HG03025 (cell line): ENCODE data around the gene NT5DC3.

ENCODE experiments used
- ATAC-seq: cut with Tn5 transposase; IDR thresholded peaks from one replicate; pipeline ENCODE4 v1.9.1; 2021; ENCODE audit warnings: mild to moderate bottlenecking, moderate library complexity; ENCODE audit not compliant: unreplicated experiment, low FRiP score

NT5DC3 gene

DNA sequence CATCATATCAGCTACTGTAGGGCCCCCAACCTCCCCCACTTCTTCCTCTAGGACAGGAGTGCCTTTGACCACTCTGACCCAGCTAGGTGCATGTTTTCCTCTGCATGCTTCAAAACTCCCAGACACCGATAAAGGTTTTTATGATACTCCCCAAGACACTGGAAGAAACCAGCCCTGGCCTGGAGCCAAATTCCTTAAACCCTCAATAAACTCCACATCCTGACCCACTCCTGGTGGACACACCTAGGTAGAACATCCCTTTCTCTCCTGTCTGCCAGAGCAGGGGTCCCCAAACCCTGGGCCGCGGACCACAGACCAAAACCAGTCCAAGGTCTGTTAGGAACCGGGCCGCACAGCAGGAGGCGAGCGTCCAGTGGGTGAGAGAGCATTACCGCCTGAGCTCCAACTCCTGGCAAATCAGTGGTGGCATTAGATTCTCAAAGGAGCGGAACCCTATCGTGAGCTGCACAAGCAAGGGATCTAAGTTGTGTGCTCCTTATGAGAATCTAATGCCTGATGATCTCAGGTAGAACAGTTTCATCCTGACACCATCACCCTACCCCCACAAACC, 49.6 kb downstream of the NT5DC3 start:
- no peak for ATAC-seq

DNA sequence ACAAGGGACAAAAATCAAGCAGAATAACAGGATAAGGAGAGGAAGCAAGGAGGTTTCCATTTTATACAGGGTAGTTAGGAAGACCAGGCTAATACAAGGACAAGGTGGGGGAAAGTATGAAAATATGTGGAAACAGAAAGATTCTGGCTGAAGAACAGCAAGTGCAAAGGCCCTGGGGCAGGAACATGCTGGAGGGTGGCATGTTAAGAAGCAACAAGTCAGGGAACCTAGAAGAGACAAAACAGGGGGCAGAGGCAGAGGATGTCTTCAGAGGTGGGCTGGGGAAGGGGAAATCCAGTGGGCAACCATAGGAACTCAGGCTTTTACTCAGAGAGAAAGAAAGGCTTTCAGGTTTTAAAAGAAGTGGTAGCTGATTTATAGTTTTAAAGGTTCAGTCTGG, 54.8 kb downstream of the NT5DC3 start:
- ATAC-seq: no peak

DNA sequence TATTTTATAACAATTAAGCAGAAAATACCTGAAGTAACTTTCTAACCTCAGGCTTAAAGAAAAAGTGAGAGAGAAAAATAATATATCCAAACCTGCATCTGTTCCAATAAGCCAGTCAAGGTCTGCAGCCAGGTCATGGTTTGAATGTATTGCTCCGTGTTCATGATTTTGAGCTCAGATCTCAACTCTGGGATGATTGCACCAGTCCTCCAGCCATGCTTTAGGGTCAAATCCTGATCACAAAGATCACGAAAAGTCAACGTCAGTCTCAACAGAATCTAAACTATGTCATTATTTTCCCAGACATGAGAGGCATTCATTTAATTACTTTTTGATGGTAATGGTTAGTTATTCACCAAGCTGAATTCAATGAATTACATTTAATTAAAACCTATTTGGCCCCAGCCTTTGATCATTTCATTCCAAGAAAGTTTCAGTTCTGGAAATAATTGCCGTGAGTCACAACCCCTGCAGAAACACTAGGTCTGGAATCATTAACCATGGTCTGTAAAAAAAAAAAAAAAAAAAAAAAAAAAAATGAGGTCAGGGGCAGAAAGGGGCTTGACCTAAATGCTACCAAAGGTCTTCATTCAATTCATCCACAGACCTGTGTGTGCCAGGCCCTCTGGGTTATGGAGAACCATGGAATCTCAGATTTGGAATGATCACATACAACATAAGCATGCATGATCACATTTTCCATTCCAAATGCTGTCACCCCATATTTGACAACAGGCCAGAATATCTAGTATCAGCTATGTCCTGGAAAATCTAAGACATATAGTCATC, 55.6 kb downstream of the NT5DC3 start:
- no peak for ATAC-seq

DNA sequence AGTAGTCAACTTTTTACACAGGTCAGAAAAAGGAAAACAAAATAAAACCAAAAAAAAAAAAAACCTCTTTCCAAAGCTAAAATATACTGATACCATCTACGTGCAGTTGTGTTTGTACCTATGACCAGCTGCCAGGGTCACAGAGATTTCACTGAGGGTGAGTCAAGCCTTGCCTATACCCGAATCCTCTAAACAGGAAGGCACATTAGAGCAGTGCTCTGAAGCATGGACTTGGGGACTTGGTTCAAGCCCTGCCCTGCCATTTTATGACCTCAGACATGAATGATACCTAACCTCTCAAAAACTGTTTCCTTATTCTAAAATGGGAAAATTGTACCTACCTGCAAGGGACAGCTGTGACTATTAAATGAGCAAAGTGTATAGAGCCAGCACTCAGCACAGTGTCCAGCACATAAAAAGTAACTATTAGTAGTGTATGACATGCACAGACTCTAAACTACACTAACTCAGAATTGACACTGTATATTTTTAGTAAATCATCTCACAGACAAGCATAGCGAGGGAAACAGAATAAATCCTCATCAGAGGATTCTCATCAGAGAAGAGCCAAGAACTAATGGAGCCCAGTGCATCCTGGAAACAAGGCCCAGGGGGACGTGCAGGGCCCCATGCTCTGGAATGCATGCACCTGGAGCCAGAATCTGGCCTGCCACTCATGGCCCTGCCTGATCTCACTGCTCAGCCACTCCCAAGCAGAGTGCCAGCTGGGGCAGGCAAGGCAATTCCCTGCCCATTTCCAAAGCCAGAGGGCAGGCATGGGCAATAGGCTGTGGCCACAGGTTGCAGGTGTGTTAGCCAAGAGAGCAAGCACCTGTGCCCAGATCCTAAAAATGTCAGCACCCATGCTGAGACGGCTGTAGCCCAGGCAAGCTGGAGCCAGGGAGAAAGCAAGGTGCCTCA, 57.0 kb downstream of the NT5DC3 start:
- no peak for ATAC-seq

DNA sequence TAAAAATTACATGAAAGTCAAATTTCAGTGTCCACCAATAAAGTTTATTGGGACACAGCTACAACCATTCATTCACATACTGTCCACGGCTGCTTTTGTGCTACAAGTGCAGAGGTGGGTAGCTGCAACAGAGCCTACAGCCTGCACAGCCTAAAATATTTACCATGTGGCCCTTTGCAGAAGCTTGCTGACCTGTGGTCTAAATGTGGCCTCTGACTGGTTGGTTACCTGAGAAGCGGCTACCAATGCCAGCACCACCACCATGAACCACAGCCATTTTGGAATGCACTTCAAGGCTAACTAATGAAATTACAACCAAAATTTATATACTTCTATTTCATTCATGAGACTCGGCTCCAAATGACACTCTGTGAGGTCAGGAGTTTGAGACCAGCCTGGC, 58.6 kb downstream of the NT5DC3 start:
- ATAC-seq: no peak

DNA sequence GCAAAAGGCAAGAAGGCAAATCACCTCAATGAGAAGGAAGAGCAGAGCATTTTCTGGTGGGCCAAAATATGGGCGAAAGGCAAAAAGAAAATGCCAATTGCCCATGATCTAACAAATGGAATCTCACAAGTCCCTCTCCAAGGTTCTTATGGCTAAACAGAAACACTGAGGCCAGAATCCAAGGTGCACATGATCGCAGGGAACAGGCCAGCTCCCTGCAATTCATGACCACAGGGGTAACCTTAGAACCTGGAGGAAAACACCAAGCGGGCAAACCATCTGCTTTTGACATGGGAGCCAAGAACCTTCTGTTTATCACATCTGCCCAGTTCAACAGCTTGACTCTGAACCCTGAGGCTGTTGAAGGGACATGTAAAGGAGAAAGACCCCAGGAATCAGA, 60.0 kb downstream of the NT5DC3 start:
- no peak for ATAC-seq

DNA sequence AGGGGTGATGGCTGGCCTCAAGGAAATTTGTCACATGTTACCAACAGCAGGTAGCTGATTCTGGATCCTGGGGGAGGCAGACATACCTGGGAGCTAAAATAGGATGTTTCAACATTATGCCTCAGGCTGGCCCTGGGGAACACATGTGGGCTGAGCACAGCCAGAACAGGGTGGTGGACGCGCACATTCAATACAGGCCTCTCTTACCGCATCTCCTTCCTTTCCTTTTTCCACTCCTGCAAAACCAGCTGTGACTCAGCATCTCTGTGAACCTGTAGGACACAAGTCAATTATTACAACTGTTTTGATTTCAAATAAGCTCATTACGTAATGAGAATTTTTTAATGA, 61.0 kb downstream of the NT5DC3 start:
- ATAC-seq: no peak

DNA sequence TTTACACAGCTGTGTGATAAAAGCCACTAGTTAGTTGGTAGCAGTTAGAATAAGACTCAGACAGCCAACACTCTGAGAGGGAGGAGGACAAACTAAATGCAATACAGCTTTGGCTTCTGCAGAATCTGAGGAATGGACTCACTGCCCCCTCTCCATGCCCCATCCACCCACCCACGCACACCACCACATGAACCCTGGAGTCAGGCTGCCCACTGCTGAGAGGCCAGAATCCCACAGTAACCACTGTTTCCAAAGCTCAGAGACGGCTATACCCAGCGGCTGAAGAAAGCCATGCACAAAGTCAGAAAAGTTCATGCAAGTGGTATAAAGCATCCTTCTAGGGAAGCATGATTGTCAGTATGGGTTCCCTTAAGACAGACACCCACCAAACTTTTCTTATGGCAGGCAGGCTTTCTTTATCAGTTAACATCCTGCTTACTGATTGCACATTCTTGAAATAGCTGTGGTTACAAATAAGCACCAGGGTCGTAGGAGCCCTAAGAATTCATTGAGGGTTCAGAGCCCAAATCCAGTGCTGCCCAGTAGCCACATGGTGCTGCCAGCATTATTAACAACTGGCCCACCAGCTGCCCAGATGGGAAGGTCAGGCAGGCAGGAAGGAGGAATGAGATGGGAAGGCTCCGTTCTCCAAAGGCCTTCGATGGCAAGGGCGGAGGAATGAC, 61.5 kb downstream of the NT5DC3 start:
- ATAC-seq: no peak

DNA sequence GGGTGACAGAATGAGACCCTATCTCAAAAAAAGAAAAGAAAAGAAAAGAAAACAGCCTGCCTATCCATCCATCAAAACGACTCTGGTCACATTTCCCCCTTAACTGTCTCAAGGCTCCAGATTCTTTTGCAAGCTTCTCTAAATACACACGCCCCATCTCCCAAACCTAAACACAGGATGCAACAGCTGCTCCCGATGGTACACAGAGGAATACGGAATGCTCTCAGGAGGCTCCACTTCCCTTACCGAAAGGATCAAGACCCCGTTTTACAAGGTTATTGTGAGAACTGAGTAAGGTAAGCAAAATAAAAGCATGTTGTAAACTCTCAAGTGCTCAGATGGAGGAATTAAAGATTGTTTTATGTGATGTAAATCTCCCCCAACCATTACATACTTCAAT, 62.3 kb downstream of the NT5DC3 start:
- no peak for ATAC-seq

DNA sequence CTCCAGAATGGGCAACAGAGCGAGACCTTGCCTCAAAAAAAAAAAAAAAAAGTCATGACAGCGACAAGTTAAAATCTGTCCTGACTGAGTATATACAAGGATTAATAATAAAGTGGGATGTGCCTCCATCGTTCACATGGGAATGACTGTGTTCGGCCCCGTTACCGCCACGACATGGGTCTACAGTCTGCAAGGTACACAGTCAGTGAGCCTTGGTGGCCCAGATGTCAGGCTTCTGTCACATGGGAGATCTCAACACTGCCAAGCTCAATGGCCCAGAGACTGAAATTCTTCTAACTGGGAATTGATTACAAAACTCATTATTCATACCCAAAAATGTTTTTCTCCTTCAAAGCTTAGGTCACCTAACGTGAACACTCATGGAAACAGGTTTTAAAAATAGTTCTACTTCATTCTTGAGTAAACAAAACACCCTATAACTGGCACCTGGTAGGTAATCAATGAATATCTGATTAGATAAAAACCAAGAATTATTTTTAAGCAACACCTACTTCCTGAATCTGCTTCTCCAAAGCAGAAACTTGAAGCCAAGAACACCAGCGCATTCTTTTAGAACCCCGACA, 66.0 kb downstream of the NT5DC3 start:
- no peak for ATAC-seq

DNA sequence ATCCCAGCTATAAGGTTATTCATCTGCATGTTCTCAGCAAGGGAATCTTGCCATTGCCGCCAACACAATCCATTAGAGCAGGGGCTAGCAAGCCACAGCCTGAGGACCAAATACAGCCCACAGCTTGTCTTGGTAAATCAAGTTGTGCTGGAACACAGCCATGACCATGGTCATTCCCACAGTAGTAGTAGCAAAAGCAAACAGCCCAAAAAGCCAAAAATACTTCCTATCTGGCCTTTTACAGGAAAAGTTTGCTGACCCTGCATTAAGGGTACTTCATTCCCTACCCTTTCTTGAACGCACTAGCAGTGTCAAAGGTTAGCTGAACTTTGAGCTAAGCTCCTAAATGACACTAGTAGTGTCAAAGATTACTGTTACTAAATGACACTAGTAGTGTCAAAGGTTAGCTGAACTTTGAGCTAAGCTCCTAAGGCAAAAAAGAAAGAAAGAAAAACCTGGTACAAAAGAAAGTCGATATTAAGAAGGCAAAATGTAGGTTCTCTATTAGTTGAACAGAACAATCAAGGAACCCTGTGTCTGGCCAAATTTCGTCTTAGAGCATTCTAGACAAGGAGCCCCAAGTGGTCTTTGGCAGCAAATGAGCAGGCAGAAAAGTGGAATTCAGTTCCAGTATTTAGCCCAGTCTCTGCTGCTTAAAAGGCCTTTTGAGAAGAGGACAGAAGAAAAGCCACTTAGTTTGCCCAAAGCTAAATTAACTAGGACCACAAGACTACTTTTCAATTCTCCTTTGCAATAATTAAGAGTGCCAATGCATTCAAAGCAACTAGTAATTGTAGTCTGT, 67.7 kb downstream of the NT5DC3 start:
- no peak for ATAC-seq

DNA sequence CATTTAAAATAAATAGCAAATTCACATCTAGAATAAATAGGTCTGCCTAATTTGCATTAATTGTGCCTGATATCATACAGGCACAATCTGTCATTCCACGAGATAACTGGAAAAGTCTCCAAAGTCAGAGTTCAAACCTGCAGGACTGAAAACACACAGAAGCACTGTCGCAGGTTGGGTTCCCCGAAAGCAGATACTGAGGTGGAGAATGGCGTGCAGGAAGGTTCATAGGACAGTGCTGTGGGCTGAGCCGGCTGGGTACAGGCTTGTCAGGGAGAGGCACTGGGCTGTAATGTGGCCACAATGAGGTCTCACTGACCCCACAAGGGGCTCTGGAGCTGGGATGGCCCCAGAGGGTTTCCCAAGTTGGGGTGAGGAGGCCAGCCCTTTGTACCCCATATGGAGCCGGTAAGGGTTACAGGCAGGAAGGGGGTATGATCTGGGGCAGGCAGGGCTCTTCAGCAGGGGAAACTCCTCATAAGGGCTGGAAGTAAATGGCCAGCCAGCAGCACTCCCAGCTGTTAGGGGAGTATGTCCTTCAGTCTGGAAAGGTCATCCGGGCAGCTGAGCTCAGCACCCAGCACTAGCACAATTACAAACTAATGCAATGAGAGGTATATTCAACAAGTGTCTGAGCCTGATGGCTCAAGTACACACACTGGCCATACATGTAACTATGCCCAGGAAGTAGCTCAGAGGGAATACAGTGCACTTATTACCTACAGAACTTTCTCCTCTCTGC, 68.5 kb downstream of the NT5DC3 start:
- ATAC-seq: no peak

DNA sequence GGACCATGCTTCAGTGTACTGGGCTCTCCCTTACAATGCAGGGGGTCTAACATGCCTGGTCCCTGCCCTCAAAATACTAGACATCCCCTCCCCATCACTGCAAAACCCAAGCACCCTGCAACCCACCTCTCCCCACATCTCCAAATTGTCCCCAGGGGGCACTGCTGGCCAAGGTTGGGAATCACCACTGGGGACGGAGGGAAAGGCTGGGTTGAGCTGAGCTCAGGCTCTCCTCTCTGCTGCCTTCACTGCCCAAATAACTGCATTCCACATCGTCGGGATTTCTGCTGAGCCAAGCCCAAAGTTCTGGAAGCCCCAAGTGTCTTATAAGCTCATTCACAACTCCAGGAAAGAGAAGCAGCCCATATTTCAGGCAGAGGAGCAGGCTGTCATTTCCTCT, 69.6 kb downstream of the NT5DC3 start:
- ATAC-seq: no peak

DNA sequence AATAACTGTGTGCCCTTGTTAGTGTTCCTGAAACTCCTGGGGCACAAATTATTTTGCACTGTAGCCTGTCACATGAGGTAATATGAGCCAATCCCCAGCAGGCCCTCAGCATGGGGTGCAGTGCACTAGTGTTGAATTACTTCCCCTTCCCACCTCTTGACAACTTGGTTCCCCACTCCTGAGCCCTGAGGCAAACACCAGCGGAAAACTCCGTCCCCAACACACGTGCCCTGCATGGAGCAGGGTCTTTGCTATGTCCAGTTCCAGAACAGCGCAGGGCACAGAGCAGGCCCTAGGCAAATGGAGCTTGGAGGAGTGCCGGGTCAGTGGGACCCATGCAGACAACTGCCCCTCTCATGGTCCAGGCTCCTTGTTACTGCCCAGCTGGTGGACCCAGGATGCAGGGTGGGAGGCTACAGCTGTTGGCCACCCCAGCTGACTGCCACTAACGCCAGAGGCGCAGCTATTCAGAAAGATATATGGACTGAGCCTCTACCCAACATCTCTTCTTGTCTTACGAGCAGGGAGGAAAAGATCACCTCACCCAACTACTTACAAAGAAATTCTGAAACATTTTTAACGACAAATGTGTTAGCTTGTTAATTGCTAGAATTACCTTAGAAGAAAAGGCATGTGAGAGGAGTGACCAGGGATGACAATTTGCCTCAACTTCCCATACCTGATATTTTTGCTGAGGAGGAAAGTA, 71.6 kb downstream of the NT5DC3 start:
- ATAC-seq: no peak

DNA sequence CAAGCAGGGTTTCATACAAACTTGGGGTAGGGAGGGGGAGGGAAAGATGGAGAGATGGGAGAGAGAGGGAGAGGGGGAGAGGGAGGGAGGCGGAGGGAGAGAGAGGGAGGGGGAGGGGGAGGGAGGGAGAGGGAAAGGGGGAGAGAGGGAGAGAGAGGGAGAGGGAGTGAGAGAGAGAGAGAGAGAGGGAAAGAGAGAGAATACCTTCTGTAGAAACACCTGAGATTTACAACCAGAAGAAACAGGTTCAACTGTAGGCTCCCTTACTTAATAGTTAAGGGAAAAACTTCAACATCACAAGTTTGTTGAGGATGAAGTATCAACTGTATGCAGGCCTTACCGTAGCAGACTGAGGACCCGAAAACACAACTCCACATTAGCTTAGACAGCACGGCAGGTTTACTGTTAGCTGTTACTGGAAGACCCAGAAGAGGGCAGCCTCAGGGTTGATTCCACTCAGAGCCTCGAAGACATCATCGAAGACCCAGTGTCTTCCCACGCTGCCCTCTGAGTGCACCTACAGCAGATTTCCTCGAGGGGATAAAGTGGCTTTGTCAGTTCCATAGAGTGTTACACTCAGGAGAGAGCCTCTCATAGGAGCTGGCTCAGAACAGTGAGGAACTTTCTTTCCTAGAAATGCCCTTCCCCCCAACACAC, 72.4 kb downstream of the NT5DC3 start:
- ATAC-seq: no peak

DNA sequence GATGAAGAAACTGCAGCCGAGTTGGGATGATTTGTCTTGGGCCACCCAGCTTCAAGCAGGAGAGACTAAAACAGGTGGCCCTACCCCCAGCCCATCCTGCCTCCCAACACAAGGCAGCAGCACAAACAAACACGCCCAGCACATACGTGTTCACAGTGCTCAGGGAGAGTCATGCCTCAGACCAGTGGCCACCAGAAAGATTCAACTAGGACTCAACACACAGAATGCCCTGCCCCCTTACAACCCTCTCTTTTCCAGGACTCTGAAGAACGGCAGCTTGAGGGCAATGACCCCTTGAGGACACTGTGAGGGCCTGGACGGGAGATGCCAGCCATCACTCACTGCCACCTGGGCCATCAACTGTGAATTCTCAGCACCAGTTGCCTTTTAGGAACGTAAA, 75.0 kb downstream of the NT5DC3 start:
- no peak for ATAC-seq

DNA sequence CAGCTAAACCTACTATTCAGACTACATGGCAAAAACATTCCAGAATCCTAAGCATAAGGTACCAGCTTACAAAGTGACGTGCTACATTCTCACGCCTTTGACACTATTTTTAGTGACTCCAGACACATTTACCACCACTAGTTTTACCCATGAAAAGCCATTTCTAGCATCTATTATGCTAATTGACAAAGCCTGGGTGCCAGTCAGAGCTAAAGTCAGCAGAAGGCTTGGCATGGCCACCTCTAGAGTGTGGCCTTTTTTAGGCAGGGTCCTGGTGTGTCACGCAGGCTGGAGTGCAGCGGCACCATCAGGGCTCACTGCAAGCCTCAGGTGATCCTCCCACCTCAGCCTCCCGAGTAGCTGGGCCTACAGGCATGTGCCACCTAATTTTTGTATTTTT, 75.7 kb downstream of the NT5DC3 start:
- ATAC-seq: no peak

DNA sequence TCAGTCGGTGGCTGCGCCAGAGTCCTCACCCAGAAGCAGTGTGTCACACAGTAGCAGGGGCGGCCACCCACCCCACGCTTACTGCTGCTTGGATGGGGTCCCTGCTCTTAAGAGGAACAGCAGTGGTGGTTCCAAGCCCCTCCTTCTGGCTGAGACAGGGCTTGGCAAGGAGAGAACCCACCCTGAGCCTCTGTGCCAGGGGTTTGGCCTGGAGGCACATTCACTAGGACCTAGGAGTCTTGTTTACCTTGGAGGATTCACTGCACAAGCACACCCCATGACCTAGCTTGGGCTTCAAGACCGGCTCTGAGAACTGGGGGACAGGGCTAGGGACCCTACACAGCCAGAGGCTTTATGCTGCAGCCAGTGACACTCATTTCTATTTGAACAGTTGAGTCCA, 78.6 kb downstream of the NT5DC3 start:
- ATAC-seq: no peak
